AG20443 (cell line): ENCODE measurements around the gene FCHSD2.

ENCODE experiments used
- DNase-seq: peaks from one replicate; pipeline ENCODE4 v3.0.0; 2012; ENCODE audit warnings: low spot score, mixed read lengths

The FCHSD2 gene

GRCh38 chr11:73142128-73142377, at the start of gene FCHSD2:
TSS of gene FCHSD2 (minus strand) at chr11:73142318. CDS start at chr11:73141877, 441 bp downstream.
- DNase-seq = no peak

GRCh38 chr11:73191151-73191550, 49.0 kb upstream of the FCHSD2 start:
- no peak for DNase-seq

DNA sequence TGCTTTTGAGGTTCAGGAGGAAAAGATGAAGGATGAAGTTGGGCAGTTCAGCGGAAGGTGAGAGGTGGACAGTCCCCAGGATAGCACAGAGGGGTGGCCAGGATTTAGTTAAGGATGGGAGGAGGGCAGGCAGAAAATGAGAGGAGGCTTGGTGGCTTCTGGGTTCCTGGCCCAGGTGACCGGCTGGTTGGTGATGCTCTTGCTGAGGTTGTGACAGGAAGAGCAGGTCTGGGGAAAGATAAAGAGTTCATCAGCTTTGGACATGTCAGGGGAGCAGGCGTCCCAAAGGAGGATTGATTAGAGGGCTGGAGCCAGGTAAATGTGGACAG, 48.4 kb upstream of the FCHSD2 start:
- DNase-seq = no peak

DNA sequence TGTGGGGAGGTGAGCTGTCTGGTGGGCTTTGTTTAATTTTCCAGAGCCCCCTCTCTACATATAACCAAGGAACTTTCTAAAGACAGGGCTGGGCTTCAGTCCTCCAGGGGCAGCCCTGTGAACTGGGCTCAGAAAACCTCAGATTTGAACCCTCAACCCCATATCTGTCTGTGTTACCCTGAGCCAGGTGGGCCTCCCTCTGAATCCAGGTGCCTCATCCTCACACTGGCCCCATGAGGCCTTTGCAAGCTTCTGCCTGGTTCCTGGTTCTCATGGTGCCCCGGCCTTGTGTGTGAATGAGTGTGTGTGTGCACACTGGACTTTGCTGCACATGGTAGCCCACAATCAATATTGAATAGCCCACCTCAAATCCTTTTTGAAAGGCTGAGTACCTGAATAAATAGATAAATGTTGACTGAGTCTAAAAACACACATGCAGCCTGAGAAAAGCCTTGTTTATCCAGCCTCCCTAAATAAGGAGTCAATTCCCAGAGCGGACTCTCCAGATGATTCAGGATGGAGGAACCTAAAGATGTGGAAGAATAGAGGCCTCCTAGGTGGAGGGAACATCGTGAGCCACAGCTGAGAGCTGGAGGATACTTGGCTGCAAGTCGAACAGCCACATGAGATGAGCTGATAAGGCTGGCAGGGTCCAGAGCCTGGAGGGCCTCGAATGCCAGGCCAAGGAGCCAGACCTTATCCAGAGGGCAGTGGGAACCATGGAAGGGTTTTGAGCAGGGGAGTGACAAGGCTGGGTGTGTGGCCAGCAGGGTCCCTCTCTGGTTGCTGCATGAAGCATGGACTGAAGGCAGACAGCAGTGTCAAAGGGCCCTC, 47.8 kb upstream of the FCHSD2 start:
- DNase-seq = no peak

- DNase-seq = no peak
These were observed 47.2 kb upstream of the FCHSD2 start for GRCh38 chr11:73189315-73189714.

DNA sequence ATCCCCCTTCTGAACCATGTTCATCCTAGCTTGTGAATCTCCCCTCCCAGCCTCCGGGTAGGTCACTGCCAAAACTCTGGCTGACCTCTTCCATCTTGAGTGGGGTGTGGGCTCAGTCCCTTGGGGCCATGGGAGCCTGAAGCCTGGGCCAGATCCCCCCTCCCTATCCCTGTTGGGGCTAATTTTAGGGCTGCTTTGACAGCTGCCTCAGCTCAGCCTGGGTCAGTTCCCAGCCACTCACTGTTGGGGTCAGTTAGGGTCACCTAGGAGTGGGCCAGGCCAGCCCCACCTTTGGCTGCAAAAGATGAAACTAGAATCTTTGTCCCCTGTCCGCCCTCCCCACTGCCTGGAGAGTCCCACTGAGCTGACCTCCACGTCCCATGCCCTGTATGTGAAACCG, 46.2 kb upstream of the FCHSD2 start:
- no peak for DNase-seq

DNA sequence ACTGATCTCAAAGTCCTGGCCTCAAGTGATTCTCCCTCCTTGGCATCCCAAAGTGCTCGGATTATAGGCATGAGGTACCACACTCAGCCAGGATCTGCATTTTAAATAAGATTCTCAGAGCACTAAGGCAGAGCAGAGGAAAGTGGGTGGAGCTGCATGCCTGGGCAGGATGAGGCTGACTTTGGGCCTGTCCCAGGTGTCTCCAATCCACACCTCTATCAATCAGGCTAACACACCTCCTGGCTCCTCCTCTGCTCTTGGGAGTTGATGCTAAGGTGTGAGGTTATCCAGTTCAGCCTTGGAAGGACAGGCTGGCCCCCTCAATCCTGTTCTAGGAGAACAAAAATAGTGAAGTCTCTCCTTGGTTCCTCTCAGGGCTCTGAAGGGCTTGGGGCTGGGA, 45.7 kb upstream of the FCHSD2 start:
- no peak for DNase-seq

DNA sequence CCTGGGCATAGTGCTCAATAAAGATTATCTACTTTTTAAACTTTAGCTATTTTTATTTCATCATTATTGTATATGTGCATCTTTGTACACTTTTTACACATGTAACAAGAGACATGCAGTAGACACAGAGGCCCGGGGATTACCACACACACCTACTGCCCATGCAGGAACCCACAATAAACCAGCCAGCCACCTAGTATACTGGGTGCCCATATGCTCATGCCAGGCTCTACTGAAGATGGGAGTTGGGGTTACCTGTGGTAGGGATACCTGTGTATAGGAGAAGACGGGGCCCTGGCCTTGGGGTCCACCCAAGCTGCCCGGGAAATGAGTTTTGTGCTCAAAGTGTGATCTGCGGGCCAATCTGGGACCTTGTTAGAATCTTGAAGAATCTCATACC, 44.8 kb upstream of the FCHSD2 start:
- DNase-seq = no peak

GRCh38 chr11:73186294-73186850, 44.3 kb upstream of the FCHSD2 start:
- no peak for DNase-seq

GRCh38 chr11:73185680-73186293, 43.7 kb upstream of the FCHSD2 start:
- peak; percentile 93 for DNase-seq

DNA sequence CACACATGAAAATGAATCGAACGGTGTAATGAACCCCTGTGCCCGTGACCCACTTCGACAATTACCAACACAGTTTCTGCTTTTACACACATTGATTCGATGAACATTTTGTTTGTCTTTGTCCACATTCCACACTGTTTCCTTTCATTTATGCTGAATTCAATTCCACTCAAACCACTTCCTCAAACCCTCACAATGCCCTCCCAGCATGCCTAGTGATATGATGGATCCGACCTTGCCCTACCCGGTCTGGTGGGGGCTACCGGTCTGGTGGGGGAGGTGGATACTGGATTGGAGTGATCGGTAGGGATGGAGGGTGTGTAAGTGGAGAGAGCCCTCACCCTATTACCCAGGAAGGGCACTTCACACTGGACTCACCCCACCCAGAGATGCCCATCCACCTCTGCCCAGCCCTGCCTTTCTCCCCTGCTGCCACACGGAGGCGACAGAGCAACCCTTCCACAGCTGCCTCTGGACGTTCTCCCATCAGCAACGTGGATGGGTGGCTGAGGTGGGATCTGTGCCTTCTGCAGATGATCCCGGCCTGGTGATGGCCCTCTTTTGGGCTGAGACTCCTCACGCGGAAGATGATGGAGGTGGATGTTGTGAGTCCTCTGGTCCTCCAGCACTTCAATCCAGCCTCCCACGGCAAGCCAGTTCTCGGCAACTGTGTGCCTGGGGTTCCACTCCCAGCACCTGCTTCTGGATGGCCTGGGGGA, 43.0 kb upstream of the FCHSD2 start:
- DNase-seq = peak; percentile 82

GRCh38 chr11:73182824-73183321, 40.8 kb upstream of the FCHSD2 start:
- no peak for DNase-seq

DNA sequence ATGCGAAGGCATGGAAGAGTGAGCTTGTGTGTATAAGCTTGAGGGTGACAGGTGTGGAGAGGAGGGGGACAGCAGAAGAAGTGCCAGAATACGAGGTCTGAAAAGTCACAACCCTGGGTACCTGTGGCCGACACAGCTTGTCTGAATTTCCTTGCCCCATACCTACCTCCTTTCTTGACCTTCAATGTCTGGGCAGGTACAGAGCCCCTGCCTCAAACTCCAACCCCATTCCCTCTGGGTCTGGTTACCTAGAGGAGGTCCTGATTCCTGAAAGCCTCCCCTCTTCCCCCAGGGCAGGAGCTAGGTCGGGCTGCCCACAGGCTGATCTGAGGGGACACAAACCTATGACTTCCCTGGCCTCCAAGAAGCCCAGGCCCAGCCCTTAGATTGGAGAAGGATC, 36.6 kb upstream of the FCHSD2 start:
- DNase-seq = no peak

- peak; percentile 97 for DNase-seq
These were observed 35.8 kb upstream of the FCHSD2 start for GRCh38 chr11:73177778-73178539.

DNA sequence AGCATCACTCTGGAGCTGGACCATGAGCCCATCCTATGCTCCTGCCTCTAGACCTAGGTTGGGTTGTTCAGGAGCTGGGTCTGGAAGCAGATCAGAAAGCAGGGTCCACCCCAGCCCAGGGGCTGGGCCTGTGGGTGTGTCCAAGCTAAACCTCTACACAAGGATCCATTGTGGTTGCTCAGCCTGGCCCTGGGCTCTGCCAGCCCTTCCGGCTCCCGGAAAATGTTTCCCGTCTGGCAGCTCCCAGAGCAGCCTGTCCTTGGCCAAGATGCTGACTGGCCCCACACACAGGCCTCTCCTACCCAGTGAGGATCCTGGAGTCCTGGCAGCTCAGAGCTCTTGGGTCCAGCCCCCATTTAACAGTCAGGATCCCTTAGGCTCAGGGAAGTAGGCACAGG, 35.3 kb upstream of the FCHSD2 start:
- DNase-seq = peak; percentile 67

DNA sequence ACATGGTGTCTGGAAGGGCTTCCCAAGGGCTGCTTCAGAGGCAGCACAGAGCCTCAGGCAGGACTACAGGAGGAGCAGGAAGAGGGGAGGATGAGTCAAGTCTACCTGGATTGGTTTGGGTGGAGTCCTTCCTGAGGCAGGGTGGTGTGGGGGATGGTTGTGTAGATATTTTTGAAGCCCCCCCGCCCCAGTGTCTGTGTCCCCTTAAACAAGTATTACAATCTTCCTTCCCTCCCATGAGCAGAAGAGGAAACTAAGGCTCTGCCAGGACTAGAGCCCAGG, 34.7 kb upstream of the FCHSD2 start:
- no peak for DNase-seq

- no peak for DNase-seq
These were observed 34.2 kb upstream of the FCHSD2 start for GRCh38 chr11:73176145-73176873.

DNA sequence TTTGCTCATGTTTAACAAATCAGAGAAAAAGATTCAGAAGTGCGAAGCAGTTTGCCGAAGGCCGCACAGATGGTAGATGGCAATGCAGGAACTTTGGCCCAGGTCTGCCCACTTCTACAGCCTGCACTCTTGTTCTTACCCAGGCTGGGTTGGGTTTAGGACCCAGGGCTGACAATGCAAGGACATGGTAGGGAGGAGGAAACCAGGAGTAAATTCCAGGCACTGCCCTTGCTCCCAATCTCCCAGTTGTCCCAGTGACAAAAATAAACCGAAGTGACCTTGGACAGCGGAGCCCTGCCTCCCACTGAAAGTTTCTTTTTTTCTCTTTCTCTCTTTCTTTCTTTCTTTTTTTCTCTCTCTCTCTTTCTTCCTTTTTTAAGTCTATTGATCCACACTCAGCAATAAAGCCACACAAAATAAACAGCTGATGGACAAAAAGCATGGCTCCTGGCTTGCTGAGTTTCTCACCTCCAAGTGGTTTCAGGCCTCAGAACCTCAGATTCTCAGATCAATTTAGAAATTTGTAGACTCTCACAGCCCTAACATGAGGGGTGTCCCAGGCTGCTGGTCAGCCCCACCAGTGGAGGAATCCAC, 33.5 kb upstream of the FCHSD2 start:
- DNase-seq = no peak

- no peak for DNase-seq
These were observed 32.3 kb upstream of the FCHSD2 start for GRCh38 chr11:73174495-73174791.

GRCh38 chr11:73173755-73174494, 31.8 kb upstream of the FCHSD2 start:
- DNase-seq = no peak
